GM12878 (cell line): Measurements from ENCODE around the gene FNTB.

Source experiments
- CREB1 ChIP-seq: IDR thresholded peaks from 2 replicates; pipeline ENCODE4 v1.6.1; 2012; ENCODE audit warnings: low read depth, mild to moderate bottlenecking, inconsistent platforms
- EED ChIP-seq: sonication (generic); IDR thresholded peaks from 2 replicates; pipeline ENCODE4 v1.6.1; 2016; ENCODE audit warnings: antibody characterized with exemption, low read depth
- EZH2 ChIP-seq: IDR thresholded peaks from 2 replicates; pipeline ENCODE4 v1.6.1; 2012; ENCODE audit warnings: low read depth, mild to moderate bottlenecking, control low read depth, inconsistent platforms, low read length, borderline replicate concordance; ENCODE audit not compliant: control insufficient read depth
- NRF1 ChIP-seq: conservative IDR thresholded peaks from 2 replicates; pipeline ENCODE4 v1.6.1; 2011; ENCODE audit warnings: mild to moderate bottlenecking, low read depth, low read length, improper control_type of control experiment
- TAF1 ChIP-seq: IDR thresholded peaks from 2 replicates; pipeline ENCODE4 v1.6.1; 2011; ENCODE audit warnings: mild to moderate bottlenecking, low read depth, low read length, borderline replicate concordance
- TF ChIP-seq, protein P1 (sequence below), 3 experiments: IDR thresholded peaks in 2 of 3; conservative IDR thresholded peaks in 1 of 3; 2 replicates each; pipeline ENCODE4 v1.5.1; 2011; ENCODE audit warnings: low read depth in 3 of 3, low read length in 3 of 3, mild to moderate bottlenecking in 3 of 3, control low read depth in 2 of 3, moderate library complexity in 2 of 3, inconsistent platforms in 1 of 3, mixed read lengths in 1 of 3; ENCODE audit not compliant: control insufficient read depth in 2 of 3, insufficient read depth in 1 of 3; ENCODE audit errors: extremely low read depth in 1 of 3
- TF ChIP-seq, protein P2 (sequence below): fragments of 450-650 bp; IDR thresholded peaks from 2 replicates; pipeline ENCODE4 v1.6.1; 2016; ENCODE audit warnings: mild to moderate bottlenecking
- TF ChIP-seq, protein P3 (sequence below): fragments of 450-650 bp; IDR thresholded peaks from 2 replicates; pipeline ENCODE4 v1.6.1; 2016; ENCODE audit warnings: mild to moderate bottlenecking, moderate library complexity, borderline replicate concordance

DNA sequence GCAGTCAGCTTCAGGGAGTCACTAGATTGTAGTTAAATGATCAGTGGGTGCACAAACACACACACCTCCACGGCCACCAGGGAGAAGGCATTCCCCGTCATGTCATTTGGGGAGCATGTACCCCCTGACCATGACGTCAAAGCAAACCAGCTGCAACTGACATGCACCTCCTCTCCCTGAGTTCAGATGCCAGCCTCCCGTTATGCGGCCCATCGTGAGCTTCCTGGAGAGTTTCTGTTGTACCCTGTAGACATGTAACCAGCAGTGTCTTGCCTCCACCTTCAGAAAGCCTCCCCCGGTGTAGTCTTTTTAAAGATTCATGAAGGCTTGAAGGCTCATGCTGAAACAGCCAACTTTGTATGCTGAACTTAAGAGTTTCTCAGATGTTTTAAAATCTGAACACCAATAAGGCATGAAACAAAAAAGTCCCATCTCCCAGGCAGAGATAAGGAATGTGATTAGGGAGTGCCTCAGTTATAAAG is 54.8 kb downstream of the FNTB start:
- TF ChIP-seq NRF1 (no peak), CREB1 (no peak), EZH2 (no peak), EED (no peak), TAF1 (no peak)
- TF ChIP-seq, protein P1, sequence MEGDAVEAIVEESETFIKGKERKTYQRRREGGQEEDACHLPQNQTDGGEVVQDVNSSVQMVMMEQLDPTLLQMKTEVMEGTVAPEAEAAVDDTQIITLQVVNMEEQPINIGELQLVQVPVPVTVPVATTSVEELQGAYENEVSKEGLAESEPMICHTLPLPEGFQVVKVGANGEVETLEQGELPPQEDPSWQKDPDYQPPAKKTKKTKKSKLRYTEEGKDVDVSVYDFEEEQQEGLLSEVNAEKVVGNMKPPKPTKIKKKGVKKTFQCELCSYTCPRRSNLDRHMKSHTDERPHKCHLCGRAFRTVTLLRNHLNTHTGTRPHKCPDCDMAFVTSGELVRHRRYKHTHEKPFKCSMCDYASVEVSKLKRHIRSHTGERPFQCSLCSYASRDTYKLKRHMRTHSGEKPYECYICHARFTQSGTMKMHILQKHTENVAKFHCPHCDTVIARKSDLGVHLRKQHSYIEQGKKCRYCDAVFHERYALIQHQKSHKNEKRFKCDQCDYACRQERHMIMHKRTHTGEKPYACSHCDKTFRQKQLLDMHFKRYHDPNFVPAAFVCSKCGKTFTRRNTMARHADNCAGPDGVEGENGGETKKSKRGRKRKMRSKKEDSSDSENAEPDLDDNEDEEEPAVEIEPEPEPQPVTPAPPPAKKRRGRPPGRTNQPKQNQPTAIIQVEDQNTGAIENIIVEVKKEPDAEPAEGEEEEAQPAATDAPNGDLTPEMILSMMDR (IDR thresholded peaks at IDR 0.05 in 2 of 3, conservative IDR thresholded peaks at IDR 0.05 in 1 of 3; ENCODE audit: control insufficient read depth in 2 of 3, extremely low read depth in 1 of 3, insufficient read depth in 1 of 3, low read depth in 3 of 3, low read length in 3 of 3), result no peak
- TF ChIP-seq, protein P2, sequence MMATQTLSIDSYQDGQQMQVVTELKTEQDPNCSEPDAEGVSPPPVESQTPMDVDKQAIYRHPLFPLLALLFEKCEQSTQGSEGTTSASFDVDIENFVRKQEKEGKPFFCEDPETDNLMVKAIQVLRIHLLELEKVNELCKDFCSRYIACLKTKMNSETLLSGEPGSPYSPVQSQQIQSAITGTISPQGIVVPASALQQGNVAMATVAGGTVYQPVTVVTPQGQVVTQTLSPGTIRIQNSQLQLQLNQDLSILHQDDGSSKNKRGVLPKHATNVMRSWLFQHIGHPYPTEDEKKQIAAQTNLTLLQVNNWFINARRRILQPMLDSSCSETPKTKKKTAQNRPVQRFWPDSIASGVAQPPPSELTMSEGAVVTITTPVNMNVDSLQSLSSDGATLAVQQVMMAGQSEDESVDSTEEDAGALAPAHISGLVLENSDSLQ, result no peak
- TF ChIP-seq, protein P3, sequence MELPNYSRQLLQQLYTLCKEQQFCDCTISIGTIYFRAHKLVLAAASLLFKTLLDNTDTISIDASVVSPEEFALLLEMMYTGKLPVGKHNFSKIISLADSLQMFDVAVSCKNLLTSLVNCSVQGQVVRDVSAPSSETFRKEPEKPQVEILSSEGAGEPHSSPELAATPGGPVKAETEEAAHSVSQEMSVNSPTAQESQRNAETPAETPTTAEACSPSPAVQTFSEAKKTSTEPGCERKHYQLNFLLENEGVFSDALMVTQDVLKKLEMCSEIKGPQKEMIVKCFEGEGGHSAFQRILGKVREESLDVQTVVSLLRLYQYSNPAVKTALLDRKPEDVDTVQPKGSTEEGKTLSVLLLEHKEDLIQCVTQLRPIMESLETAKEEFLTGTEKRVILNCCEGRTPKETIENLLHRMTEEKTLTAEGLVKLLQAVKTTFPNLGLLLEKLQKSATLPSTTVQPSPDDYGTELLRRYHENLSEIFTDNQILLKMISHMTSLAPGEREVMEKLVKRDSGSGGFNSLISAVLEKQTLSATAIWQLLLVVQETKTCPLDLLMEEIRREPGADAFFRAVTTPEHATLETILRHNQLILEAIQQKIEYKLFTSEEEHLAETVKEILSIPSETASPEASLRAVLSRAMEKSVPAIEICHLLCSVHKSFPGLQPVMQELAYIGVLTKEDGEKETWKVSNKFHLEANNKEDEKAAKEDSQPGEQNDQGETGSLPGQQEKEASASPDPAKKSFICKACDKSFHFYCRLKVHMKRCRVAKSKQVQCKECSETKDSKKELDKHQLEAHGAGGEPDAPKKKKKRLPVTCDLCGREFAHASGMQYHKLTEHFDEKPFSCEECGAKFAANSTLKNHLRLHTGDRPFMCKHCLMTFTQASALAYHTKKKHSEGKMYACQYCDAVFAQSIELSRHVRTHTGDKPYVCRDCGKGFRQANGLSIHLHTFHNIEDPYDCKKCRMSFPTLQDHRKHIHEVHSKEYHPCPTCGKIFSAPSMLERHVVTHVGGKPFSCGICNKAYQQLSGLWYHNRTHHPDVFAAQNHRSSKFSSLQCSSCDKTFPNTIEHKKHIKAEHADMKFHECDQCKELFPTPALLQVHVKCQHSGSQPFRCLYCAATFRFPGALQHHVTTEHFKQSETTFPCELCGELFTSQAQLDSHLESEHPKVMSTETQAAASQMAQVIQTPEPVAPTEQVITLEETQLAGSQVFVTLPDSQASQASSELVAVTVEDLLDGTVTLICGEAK, result no peak
